HG02610 (cell line): Measurements from ENCODE around the gene ARGLU1.

ENCODE experiments used
- ATAC-seq: cut with Tn5 transposase; IDR thresholded peaks from one replicate; pipeline ENCODE4 v1.9.1; 2021; ENCODE audit warnings: mild to moderate bottlenecking, moderate library complexity; ENCODE audit not compliant: unreplicated experiment

Gene ARGLU1

GRCh38 chr13:106548064-106548696 lies 19.8 kb downstream of the ARGLU1 start:
- ATAC-seq: no peak

- no peak for ATAC-seq
These were observed 26.1 kb downstream of the ARGLU1 start for GRCh38 chr13:106541826-106542225.

GRCh38 chr13:106540613-106541012 lies 27.3 kb downstream of the ARGLU1 start:
- ATAC-seq: no peak

GRCh38 chr13:106537521-106537920 lies 30.4 kb downstream of the ARGLU1 start:
- no peak for ATAC-seq

GRCh38 chr13:106536244-106537034 lies 31.5 kb downstream of the ARGLU1 start:
- ATAC-seq: peak; percentile 36

GRCh38 chr13:106535552-106536243 lies 32.2 kb downstream of the ARGLU1 start, which contains the start of gene EFNB2:
TSS of gene EFNB2 (minus strand) at chr13:106535662. CDS start at chr13:106534964, 698 bp downstream.
- ATAC-seq: peak; percentile 99

GRCh38 chr13:106534639-106535551 lies 33.0 kb downstream of the ARGLU1 start:
- ATAC-seq: peak; percentile 21

GRCh38 chr13:106533943-106534638 lies 33.8 kb downstream of the ARGLU1 start:
- no peak for ATAC-seq

GRCh38 chr13:106533101-106533942 lies 34.6 kb downstream of the ARGLU1 start:
- ATAC-seq: no peak

- no peak for ATAC-seq
These were observed 35.6 kb downstream of the ARGLU1 start for GRCh38 chr13:106532111-106532929.

- no peak for ATAC-seq
These were observed 36.9 kb downstream of the ARGLU1 start for GRCh38 chr13:106530980-106531481.

GRCh38 chr13:106530171-106530851 lies 37.6 kb downstream of the ARGLU1 start:
- ATAC-seq: no peak

GRCh38 chr13:106529415-106530170 lies 38.3 kb downstream of the ARGLU1 start:
- no peak for ATAC-seq

GRCh38 chr13:106528718-106529414 lies 39.1 kb downstream of the ARGLU1 start:
- no peak for ATAC-seq

GRCh38 chr13:106527826-106528225 lies 40.1 kb downstream of the ARGLU1 start:
- no peak for ATAC-seq

GRCh38 chr13:106527445-106527801 lies 40.5 kb downstream of the ARGLU1 start:
- no peak for ATAC-seq
